CD4-positive, alpha-beta T cell treated with Interleukin-15 for 4 hours (primary cell): Measurements from ENCODE around the gene CST5.
"Not testable (repeated sequence)": the region's sequence is repeated elsewhere in the genome, so short reads cannot be mapped to it uniquely, and the experiment has no call there.

Source experiments
- DNase-seq: peaks from one replicate; pipeline ENCODE4 v3.0.0-alpha.2; 2020; ENCODE audit warnings: low spot score

The CST5 gene

GRCh38 chr20:23889775-23890187 is 10.2 kb upstream of the CST5 start:
- DNase-seq, result peak; percentile 62

DNA sequence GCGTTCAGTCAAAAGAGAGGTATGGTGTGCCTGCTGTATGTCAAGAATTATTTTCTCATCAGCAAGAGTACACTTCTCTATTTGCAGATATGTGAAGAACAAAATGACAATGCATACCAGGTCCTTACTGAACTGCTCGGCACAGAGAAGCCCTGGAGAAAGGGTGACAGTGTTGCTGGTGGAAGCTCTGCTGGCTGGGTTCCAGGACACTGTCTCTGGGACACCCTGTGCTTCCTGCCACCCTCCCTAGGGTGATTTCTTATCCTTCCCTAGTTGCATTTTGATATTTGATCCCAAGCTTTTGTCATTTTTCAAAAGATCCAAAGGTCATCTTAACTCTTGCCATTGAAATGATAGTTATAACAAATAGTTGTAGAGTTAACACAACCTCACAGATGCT is 8.3 kb upstream of the CST5 start:
- no peak for DNase-seq

DNA sequence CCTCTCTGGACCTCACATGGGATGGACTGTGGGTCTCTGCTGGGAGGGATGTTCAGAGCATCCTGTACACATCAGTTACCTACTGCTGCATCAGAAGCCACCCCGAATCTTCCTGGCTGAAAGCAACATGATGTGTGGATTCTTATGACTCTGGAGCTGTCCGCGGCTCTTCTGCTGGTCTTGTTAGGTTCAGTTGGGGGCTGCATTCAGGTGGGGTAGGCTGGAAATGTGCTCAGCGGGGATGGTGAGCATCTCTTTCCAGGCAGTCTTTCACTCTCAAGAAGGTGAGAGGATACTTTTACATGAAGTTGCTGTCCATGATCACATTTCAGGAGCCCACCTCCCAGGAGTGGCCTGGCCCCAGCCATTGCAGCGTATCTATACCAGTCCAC is 5.2 kb upstream of the CST5 start:
- no peak for DNase-seq

- DNase-seq, result no peak
Measured at GRCh38 chr20:23884136-23884770, 4.7 kb upstream of the CST5 start.

GRCh38 chr20:23881371-23881770 is 1.8 kb upstream of the CST5 start:
- DNase-seq, result no peak

- no peak for DNase-seq
Measured at GRCh38 chr20:23880417-23880816, 869 bp upstream of the CST5 start.

GRCh38 chr20:23879811-23880374 is 345 bp upstream of the CST5 start:
- DNase-seq, result no peak

- DNase-seq, result no peak
Measured at GRCh38 chr20:23878787-23879186, 761 bp downstream of the CST5 start.

DNA sequence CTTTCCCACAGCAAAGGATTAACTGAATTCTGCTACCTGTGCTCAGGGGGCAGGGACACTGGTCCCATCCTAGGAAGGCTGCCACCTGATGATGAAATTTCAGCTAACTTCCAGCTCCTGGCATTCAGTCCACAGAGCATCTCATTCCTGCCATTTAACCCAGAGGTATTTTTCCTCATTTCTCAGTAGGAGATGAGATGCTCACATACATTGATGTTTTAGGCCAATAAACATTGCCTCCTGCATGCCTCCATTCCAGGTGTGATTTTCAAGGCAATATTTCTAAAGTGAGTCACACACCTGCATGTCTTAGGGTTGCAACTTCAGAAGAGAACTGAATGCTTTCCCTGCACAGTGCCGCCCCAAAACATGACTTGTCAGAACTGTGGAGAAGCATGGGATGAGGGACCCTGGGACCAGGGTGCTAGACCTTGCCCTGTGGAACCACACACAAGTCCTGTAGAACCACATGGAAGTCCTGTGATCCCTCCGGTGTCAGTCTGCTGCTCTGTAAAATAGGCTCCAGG is 1.5 kb downstream of the CST5 start:
- not testable (repeated sequence) for DNase-seq

- DNase-seq, result no peak
Measured at GRCh38 chr20:23877524-23877923, 2.0 kb downstream of the CST5 start.

DNA sequence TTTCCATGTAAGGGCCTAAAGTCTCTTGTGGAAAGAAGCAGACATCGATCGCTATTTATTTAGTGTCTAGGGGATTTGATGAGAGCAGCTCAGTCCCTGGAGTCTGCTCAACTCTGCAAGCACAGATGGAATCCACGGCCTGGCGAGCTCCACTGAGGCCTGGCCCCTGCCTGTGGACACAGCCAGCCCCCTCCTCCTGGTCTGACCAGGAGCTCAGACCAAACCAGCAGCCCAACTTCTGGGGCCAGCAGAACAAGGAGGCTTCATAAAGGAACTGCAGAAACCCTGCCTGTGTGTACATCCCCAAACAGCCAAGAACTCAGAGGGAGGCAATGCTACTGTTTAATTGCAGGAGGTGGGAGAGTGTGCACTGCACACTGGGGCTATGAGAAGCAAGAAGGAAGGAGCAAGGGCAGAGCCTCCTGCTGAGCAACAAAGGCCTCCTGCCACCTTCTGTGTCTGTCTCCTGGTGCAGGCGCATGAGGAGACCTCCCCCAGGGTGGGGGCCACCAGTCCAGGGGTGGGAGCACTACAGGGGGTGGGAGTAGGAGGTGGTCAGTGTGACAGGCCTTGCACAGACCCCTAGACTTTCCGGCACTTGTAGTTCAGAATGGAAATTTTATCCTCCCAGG is 3.8 kb downstream of the CST5 start:
- no peak for DNase-seq

DNA sequence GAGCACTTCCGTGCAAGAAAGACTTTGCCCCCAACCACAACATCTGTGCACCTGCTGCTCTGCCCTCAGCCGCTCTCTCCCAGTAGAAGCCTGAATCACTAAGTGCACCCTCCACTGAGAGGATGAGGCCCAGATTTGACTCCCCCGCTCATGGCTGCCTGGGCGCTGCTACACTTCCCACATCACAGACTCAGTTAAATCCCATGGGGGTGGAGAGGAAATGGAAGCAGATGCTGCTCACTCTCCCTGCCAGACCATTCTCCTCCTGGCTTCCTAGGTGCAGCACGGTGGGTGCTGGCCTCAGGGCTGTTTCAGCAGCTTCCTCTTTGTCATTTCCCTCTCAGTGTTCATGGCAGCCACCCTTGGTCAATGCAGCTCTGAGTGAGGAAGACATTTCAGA is 4.8 kb downstream of the CST5 start:
- DNase-seq, result no peak

GRCh38 chr20:23873370-23874015 is 6.1 kb downstream of the CST5 start:
- no peak for DNase-seq

GRCh38 chr20:23872065-23872464 is 7.5 kb downstream of the CST5 start:
- DNase-seq, result no peak

GRCh38 chr20:23870461-23870860 is 9.1 kb downstream of the CST5 start:
- DNase-seq, result no peak

- DNase-seq, result no peak
Measured at GRCh38 chr20:23869520-23869919, 10.0 kb downstream of the CST5 start.

DNA sequence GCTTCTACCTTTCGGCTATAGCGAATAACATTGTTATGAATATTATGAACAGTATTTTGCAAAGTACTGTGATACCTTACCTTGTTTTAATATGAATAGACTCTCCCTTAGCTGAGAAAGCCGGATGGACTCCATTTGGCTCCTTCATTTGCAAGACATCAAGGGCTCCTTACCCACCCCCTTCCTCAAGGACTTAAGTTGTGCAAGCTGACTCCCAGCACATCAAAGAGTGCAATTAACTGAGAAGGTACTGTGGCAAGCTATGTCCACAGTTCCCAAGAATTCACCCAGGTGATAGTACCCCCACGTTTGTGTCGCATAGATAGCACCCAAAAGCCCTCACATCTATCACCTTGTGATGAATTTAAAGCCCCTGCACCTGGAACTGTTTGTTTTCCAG is 11.2 kb downstream of the CST5 start:
- DNase-seq, result no peak

GRCh38 chr20:23867152-23867776 is 12.3 kb downstream of the CST5 start:
- DNase-seq, result no peak

DNA sequence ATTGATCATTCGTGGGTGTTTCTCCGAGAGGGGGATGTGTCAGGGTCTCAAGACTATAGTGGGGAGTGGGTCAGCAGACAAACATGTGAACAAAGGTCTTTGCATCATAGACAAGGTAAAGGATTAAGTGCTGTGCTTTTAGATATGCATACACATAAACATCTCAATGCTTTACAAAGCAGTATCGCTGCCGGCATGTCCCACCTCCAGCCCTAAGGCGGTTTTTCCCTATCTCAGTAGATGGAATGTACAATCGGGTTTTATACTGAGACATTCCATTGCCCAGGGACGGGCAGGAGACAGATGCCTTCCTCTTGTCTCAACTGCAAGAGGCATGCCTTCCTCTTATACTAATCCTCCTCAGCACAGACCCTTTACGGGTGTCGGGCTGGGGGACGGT is 18.8 kb downstream of the CST5 start:
- not testable (repeated sequence) for DNase-seq

DNA sequence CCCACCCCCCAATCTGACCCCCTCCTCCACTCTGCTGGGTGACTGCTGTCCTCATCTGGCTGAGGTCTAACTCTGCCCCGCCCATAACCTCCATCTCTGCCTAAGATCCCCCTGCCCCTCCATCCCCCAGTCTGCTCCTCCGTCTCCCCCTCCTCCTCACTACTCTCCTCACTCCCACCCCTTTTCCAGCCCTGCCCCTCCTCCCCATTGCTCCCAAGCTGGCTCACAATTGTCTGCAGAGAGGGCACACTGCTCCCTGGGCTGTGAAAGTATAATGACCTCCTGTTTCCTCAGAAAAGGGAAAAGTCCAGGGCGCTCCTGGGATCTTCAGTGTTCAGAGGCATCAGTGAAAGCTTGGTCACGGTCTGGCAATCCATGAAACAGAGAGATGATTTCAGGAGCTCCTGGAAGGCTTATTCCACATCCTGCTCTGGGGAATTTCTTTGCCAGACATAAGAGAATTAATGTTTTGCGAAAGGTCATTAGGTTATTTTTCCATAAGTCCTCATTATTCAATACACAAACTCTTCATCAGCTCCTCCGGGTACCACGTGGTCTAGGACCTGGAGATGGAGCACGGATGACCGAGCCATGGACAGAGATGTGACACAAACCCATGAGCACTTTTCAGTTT is 21.5 kb downstream of the CST5 start:
- DNase-seq, result no peak

- DNase-seq, result no peak
Measured at GRCh38 chr20:23856736-23857135, 22.8 kb downstream of the CST5 start.

- no peak for DNase-seq
Measured at GRCh38 chr20:23856226-23856625, 23.3 kb downstream of the CST5 start.
